GM21528 (cell line): Measurements from ENCODE around the gene MTHFS.

Experiments
- ATAC-seq: cut with Tn5 transposase; IDR thresholded peaks from one replicate; pipeline ENCODE4 v1.9.1; 2021; ENCODE audit warnings: mild to moderate bottlenecking, moderate library complexity; ENCODE audit not compliant: unreplicated experiment, low FRiP score

Gene MTHFS

GRCh38 chr15:79824136-79824701 is 72.6 kb downstream of the MTHFS start:
- ATAC-seq = no peak

- no peak for ATAC-seq
Measured at GRCh38 chr15:79820820-79821219, 76.0 kb downstream of the MTHFS start.

GRCh38 chr15:79820176-79820575 is 76.6 kb downstream of the MTHFS start:
- no peak for ATAC-seq

GRCh38 chr15:79816571-79816970 is 80.2 kb downstream of the MTHFS start:
- no peak for ATAC-seq

- ATAC-seq = no peak
Measured at GRCh38 chr15:79815468-79815867, 81.3 kb downstream of the MTHFS start.

GRCh38 chr15:79812541-79812940 is 84.3 kb downstream of the MTHFS start:
- no peak for ATAC-seq

GRCh38 chr15:79811406-79812405 is 85.1 kb downstream of the MTHFS start:
- ATAC-seq = no peak

GRCh38 chr15:79804838-79805237 is 92.0 kb downstream of the MTHFS start:
- ATAC-seq = no peak

- no peak for ATAC-seq
Measured at GRCh38 chr15:79798311-79798710, 98.5 kb downstream of the MTHFS start.
